T-helper 2 cell treated with Interferon-gamma antibody and Interleukin-4, amounts not matched to agents 100 ng/mL and 5 ng/mL, for 36 hours (primary cell): ENCODE data around the gene MARCHF3. TPM values are rescaled to one million over a fixed set of nuclear protein-coding genes. Genes with fewer than 3 reads are reported as not detected.
"Not testable (repeated sequence)": the region's sequence is repeated elsewhere in the genome, so short reads cannot be mapped to it uniquely, and the experiment has no call there.

Experiments used
- intact Hi-C: fragments of 100-400 bp; cut with micrococcal nuclease; formaldehyde crosslinking; loops from one replicate; pipeline ENCODE4 v1.15.1; 2023
- total RNA-seq: library from RNA; stranded (reverse); gene quantifications from 2 replicates; pipeline ENCODE4 v1.2.3, GENCODE V29; 2022

MARCHF3 gene
- total RNA-seq, 1 donor from 2014 or later = 1.7 TPM

DNA sequence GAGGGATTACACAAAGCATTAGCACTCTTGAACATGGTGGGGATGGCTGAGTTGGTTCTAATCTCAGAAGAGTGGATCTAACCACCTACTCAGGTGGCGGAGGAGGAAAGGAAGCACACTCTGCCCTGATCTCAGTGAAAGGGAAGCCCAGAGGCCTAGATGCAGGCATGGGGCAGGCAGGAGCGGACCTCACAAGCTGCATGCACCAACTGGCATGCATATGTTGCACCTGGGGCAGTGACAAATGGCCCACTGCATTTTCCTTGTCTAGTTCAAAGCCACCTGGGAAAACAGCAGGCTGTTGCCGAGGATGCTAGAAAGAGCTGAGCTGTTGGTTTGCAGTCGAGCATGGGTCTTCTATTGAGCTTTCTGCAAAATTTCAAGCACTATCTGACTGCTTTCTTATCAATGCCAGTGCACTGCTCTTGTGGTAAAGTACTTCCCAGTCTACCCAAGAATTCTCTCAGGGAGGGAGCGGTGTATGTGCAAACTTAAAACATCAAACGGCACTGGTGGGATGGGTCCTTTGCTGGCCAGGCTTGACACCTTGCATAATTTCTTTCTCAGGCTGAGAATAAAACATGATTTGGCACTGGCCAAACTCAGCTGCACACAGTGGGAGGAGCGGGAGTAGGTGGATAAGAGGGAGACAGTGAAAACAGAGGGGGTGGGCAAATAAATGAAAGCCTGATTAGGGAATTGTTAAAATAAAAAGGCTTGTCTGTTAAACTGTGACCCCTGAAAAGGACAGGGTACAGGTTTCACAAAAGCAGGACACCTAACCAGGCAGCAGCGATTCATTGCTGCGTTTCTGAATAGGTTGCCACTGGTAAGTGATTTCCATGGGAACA, 108.9 kb downstream of the MARCHF3 start:
- intact Hi-C loops = no loop called here

DNA sequence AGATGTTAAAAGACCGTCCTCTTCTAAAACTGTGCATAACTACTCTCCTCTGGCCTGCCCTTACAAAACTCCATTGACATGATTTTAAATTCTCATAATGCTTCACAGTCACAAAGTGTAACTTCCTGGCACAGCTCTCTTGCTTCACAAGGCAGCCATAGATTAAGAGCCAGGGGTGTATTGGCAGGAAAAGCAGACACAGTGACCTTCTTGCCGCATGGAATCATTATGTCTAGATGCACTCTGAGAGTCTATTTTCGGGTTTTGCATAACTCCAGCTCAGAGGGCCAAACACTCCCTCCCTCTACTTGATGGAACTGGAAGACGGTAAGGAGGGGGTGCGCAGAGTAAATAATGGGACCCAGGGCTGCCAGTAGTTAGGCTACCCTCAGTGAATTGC, 110.1 kb downstream of the MARCHF3 start:
- intact Hi-C loops = no loop called here

DNA sequence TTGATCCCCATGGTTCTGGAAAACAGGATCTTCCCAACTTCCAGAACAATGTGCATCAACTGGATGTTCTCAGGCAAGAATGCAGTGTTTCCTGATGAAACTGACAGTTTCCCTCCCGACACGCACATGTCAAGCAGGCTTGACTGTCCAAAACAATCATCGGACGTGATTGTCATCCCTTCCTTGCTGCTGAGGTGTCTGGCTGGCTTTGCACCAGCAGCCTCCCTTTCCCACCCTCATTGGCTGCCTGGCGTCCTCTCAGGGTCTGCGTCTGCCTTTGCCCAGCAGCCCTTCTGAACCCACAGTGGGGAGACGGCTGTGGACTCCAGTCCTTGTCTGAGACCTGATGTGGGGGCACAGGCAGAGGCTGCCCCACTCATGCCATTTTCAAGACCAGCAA, 110.8 kb downstream of the MARCHF3 start:
- intact Hi-C loops = no loop called here

GRCh38 chr5:126918615-126918957, 111.8 kb downstream of the MARCHF3 start:
- intact Hi-C loops = no loop called here

GRCh38 chr5:126917918-126918614, 112.3 kb downstream of the MARCHF3 start:
- intact Hi-C loops = no loop called here

GRCh38 chr5:126915496-126915895, 114.9 kb downstream of the MARCHF3 start:
- intact Hi-C loops = no loop called here

GRCh38 chr5:126914801-126915436, 115.4 kb downstream of the MARCHF3 start:
- intact Hi-C loops = no loop called here

GRCh38 chr5:126912616-126913200, 117.7 kb downstream of the MARCHF3 start:
- intact Hi-C loops = no loop called here

DNA sequence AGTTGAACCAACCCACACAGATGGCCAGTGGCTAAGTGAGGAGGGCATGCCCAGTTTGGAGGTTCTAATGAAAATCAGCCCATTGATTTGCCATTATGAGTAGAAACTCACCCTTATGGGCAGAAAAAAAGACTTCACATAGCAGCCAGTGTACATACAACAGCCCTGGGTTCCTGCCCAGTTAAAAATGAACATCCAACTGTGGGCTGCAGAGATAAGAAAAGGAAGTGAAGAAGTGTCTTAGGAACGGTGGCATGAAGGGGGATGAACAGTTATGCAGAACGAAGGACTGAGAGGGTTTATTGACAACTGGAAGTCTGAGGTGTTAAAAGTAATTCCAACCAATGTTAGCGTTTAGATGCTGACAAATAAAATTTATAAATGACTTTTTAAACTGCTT, 118.4 kb downstream of the MARCHF3 start:
- intact Hi-C loops = no loop called here

- intact Hi-C loops = no loop called here
Observed at GRCh38 chr5:126909856-126910255, 120.5 kb downstream of the MARCHF3 start.

- intact Hi-C loops = not testable (repeated sequence)
Observed at GRCh38 chr5:126904407-126904806, 126.0 kb downstream of the MARCHF3 start.

DNA sequence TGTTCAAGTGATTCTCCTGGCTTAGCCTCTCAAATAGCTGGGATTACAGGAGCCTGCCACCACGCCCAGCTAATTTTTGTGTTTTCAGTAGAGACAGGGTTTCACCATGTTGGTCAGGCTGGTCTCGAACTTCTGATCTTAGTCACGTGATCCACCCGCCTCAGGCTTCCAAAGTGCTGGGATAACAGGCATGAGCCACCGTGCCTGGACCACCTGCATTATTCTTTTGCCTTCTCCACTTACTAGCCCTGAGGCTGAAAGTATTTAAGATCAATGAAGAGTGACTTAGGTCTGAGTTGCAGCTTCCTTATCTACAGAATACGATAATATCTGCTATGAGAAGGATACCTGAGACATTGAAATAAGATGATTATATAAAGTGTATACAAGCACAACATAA, 129.6 kb downstream of the MARCHF3 start:
- intact Hi-C loops = no loop called here

DNA sequence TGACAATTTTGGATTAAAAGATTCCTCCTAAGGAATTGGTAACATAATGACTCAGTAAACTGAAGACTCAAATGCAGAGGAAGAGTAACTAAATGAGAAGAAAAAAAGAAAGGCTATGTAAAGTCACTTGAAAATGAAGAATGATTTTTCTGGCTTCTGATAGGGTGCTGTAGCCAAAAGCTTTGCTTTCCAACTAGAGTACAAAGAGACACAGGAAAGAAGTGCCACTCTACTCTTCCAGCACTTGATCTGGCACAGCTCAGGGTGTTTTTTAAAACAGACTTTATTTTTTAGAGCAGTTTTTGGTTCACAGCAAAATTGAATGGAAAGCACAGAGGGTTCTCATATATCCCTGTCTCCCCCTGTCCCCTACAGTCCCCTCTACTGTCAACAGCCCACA, 130.9 kb downstream of the MARCHF3 start:
- intact Hi-C loops = no loop called here

GRCh38 chr5:126897851-126898630, 132.3 kb downstream of the MARCHF3 start:
- intact Hi-C loops = no loop called here

DNA sequence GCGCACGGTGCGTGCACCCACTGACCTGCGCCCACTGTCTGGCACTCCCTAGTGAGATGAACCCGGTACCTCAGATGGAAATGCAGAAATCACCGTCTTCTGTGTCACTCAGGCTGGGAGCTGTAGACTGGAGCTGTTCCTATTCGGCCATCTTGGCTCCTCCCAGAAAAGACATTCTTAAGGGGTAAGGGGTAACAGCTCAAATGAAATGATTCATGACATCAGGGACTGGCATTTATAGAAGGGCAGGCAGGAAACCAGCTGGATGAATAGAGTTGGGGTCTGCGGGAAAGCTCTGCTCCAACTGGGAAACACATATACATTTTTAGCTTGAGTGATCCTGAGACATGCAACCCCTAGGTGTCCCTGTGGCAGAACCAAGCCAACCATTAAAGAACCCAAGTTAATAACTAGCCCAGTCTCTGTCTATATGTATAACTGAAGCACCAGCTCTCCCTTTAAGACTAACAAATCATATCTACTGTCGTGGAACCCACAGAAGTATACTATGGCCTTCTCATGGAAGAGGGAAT, 134.1 kb downstream of the MARCHF3 start:
- intact Hi-C loops = no loop called here

- intact Hi-C loops = not testable (repeated sequence)
Observed at GRCh38 chr5:126895712-126896111, 134.6 kb downstream of the MARCHF3 start.

GRCh38 chr5:126890414-126890813, 139.9 kb downstream of the MARCHF3 start:
- intact Hi-C loops = not testable (repeated sequence)

- intact Hi-C loops = no loop called here
Observed at GRCh38 chr5:126888175-126888574, 142.2 kb downstream of the MARCHF3 start.

- intact Hi-C loops = no loop called here
Observed at GRCh38 chr5:126884269-126884819, 146.0 kb downstream of the MARCHF3 start.

GRCh38 chr5:126883564-126884245, 146.7 kb downstream of the MARCHF3 start:
- intact Hi-C loops = no loop called here
